ENCODE results near the gene TMEM225B.
"Not testable (repeated sequence)": the region's sequence is repeated elsewhere in the genome, so short reads cannot be mapped to it uniquely, and the experiment has no call there.

TMEM225B gene

DNA sequence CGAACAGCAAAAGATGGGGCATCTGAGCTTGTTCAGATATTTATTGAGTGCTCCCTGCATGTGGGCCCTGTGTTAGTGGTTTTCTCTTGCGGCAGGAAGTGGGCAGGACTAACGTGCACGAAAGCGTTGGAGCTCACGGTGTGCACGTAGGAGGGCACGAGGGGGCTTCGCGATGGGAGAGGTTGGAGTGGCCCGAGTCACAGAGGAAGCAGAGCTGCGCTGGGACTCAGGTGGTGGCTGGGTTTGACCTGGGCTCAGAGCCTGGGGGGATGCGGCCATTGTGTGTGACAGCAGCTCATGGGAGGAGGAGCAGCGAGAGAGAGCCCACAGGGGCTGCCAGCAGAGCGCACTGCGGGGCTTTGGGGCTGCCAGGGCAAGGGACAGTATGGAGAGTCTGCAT is 26.4 kb downstream of the TMEM225B start:
- no peak for DNase-seq

- DNase-seq: no peak
Measured at GRCh38 chr7:99625321-99625720, 27.3 kb downstream of the TMEM225B start.

DNA sequence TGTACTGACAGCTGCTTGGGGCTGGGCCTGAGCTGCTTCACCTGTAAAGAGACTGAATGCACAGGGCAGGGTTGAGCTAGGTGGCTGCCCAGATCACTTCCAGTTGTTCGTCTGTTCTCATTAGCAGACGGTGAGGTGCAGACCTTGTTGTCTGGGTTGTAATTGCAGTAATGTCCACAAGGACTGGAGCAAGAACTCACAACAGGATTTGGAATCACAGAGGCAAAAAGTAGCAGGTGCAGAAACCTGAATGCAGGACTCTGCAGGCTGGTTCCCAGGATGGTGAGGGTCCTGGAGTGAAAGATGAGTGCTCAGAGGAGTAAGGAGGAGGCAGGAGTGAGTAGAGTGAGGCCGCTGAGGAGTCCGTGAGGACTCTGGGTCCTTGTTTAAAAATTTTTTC is 27.9 kb downstream of the TMEM225B start:
- no peak for DNase-seq

GRCh38 chr7:99626661-99627060 is 28.6 kb downstream of the TMEM225B start:
- DNase-seq: no peak

GRCh38 chr7:99627513-99627912 is 29.4 kb downstream of the TMEM225B start:
- no peak for DNase-seq

GRCh38 chr7:99628471-99629465 is 30.7 kb downstream of the TMEM225B start:
- no peak for DNase-seq

- no peak for DNase-seq
Measured at GRCh38 chr7:99629643-99630042, 31.6 kb downstream of the TMEM225B start.

DNA sequence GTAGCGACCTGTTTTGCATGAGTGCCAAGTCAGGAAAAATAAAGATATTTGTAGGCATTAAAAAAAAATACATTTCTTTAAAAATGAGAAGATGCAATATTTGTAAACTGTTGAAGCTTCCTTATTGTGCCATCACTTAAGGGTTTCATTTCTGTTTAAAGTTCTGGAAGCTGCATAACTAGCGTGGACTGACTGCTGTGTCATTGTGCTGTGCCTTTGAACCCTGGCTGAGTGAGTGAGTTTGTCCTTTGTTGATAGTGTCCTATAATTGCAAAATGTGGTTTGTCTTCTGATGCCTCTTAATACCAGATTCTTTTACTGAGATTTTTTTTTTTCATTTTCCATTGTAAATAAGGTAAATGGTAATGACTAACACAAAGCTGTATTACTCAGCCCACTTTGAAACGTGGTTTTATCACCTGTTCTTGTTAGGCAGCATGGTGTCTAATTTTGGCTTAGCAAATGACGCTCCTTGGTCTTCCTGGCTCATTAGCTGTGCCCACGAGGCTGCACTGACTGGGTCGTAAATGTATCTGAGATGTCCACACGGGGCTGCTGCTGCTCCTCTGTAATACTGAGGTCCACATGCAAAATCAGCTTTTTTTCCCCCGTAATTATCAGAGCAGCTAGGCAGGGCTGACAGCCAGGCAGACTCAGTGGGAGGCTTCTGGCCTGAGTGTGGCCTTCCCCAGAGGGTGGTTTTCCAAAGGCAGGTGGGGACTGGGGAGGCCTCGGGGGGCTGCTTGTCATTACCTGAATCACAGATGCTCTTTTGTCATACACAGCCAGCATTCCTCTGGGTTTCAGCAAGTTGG is 33.4 kb downstream of the TMEM225B start:
- peak in 1 of 2 experiments; percentile 6 for DNase-seq

- not testable (repeated sequence) for DNase-seq
Measured at GRCh38 chr7:99637414-99637813, 39.3 kb downstream of the TMEM225B start.

GRCh38 chr7:99638731-99639130 is 40.7 kb downstream of the TMEM225B start:
- no peak for DNase-seq

DNA sequence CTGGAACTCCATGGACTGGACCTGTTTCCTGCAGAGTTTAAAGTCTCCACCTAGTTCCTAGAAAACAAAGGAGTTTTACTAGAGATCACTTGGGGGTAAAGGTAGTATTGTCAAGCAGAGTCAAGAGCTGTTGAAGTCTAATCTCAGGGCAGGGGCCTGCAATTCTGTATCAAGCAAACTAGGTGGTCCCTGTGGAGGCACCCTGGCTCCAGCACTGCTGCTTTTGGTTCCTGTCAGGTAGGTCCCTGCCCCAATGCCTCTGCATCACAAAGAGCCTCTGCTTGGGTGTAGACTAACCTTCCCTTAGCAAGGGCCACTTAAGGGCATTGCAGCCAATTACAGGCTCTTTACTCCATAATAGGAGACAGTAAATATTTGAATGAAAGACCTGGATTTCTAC is 41.2 kb downstream of the TMEM225B start:
- DNase-seq: no peak

GRCh38 chr7:99642027-99642426 is 44.0 kb downstream of the TMEM225B start:
- DNase-seq: no peak

DNA sequence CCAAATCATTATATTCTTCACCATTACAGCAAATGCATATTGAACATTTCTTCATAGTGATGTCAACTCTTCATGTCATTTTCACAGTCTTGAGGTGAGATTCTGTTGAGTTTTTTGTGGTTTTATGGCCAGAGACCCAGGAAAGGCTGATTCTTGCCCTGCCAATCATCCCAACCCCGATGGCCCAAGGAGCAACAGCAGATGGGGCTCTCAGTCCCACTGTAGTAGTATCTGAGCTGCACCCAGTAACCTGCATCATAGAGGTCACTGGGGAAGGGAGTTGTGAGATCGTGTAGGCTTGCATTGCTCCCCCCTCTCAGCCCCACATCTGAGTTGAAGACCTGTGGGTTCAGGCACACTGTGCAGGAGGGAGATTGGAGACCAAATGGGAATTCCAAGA is 45.4 kb downstream of the TMEM225B start:
- DNase-seq: no peak

- no peak for DNase-seq
Measured at GRCh38 chr7:99644431-99644830, 46.4 kb downstream of the TMEM225B start.

DNA sequence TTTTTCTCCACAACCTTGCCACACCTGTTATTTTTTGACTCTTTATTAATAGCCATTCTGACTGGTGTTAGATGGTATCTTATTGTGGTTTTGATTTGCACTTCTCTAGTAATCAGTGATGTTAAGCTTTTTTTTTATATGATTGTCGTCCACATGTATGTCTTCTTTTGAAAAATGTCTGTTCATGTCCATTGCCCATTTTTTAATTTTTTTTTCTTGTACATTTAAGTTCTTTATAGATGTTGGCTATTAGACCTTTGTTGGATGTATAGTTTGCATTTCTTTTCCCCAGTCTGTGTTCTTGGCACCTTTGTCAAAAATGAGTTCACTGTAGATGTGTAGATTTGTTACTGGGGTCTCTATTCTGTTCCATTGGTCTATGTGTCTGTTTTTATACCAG is 47.5 kb downstream of the TMEM225B start:
- DNase-seq: no peak

- DNase-seq: no peak
Measured at GRCh38 chr7:99648843-99649242, 50.8 kb downstream of the TMEM225B start.

DNA sequence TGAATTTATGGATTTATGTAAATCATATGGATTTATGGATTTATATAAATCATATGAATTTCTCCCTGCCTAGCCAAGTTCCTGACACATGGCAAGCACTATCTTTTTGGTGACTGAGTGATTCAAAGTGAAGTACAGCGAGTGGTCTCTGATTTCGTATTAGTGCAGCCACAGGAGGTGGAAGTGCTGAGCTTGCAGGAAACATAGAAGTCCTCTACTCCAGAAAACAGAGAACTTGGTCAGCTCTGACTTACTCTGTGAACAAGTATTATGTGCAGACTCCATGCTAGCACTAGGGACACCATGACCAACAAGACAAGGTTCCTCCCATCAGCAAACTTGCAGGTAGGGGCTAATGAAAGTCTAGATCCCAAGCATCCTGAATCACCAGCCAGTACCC is 53.2 kb downstream of the TMEM225B start:
- DNase-seq: no peak

DNA sequence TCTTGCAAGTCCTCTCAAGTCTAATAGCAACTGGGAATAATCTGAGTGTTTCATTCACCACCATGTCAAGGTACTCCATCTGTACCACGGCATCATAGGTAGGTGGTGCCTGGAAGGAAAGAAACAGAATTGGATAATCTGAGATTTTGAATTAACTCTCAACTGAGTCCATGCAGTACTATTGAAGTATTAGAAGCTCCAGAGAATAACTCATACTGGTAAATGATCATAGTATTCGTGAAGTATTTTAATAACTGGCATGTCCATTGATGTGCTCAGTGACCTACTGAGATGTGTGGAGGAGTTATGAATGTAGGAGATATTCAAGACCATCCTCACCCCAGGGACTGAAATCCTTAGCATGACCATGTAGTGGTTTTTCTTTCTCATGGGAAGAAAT is 54.6 kb downstream of the TMEM225B start:
- no peak for DNase-seq

- not testable (repeated sequence) for DNase-seq
Measured at GRCh38 chr7:99653269-99653668, 55.2 kb downstream of the TMEM225B start.

DNA sequence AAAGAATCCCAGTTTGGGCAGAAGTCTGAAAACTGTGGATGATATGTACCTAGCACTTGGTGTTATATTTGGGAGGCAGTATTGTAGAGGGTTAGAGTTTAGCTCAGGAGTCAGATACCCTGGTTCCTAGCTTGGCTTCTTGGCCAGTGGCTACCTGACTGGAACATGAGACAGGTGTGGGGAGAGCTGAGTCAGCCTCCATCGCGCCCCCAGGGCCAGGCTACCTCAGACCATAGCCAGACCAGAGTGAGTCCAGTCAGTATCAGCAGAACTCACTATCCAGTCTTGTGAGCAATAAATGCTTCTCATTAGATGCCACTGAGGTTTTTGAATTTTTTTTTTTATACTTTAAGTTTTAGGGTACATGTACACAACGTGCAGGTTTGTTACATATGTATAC is 55.7 kb downstream of the TMEM225B start:
- no peak for DNase-seq

- DNase-seq: not testable (repeated sequence)
Measured at GRCh38 chr7:99654626-99655025, 56.6 kb downstream of the TMEM225B start.

DNA sequence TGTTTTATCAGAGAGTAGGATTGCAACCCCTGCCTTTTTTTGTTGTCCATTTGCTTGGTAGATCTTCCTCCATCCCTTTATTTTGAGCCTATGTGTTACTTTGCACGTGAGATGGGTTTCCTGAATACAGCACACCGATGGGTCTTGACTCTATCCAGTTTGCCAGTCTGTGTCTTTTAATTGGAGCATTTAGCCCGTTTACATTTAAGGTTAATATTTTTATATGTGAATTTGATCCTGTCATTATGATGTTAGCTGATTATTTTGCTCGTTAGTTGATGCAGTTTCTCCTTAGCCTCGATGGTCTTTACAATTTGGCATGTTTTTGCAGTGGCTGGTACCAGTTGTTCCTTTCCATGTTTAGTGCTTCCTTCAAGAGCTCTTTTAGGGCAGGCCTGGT is 59.8 kb downstream of the TMEM225B start:
- DNase-seq: not testable (repeated sequence)
